ENCODE data around the gene ODAD3.
"Not testable (repeated sequence)": the region's sequence is repeated elsewhere in the genome, so short reads cannot be mapped to it uniquely, and the experiment has no call there.

ODAD3 gene

GRCh38 chr19:11408591-11408990, 26.3 kb downstream of the ODAD3 start:
- in situ Hi-C loops (cut with HindIII; ENCODE audit: low sequenced_read_pairs), result no loop called here

- in situ Hi-C loops (cut with HindIII; ENCODE audit: low sequenced_read_pairs), result not testable (repeated sequence)
Measured at GRCh38 chr19:11406703-11407236, 28.2 kb downstream of the ODAD3 start.

GRCh38 chr19:11405846-11406643, 28.9 kb downstream of the ODAD3 start:
- in situ Hi-C loops (cut with HindIII; ENCODE audit: low sequenced_read_pairs), result no loop called here

GRCh38 chr19:11404588-11405222, 30.2 kb downstream of the ODAD3 start:
- in situ Hi-C loops (cut with HindIII; ENCODE audit: low sequenced_read_pairs), result no loop called here

- in situ Hi-C loops (cut with HindIII; ENCODE audit: low sequenced_read_pairs), result no loop called here
Measured at GRCh38 chr19:11401808-11402543, 32.9 kb downstream of the ODAD3 start.

- in situ Hi-C loops (cut with HindIII; ENCODE audit: low sequenced_read_pairs), result no loop called here
Measured at GRCh38 chr19:11400798-11401197, 34.1 kb downstream of the ODAD3 start.

- in situ Hi-C loops (cut with HindIII; ENCODE audit: low sequenced_read_pairs), result no loop called here
Measured at GRCh38 chr19:11399667-11400066, 35.3 kb downstream of the ODAD3 start.

- in situ Hi-C loops (cut with HindIII; ENCODE audit: low sequenced_read_pairs), result no loop called here
Measured at GRCh38 chr19:11397089-11397610, 37.8 kb downstream of the ODAD3 start.

GRCh38 chr19:11390933-11391680, 43.8 kb downstream of the ODAD3 start:
- in situ Hi-C loops (cut with HindIII; ENCODE audit: low sequenced_read_pairs), result no loop called here

- in situ Hi-C loops (cut with HindIII; ENCODE audit: low sequenced_read_pairs), result no loop called here
Measured at GRCh38 chr19:11390359-11390758, 44.6 kb downstream of the ODAD3 start.

GRCh38 chr19:11387162-11388034, 47.5 kb downstream of the ODAD3 start:
- in situ Hi-C loops (cut with HindIII; ENCODE audit: low sequenced_read_pairs), result no loop called here

GRCh38 chr19:11384778-11385129, 50.2 kb downstream of the ODAD3 start:
- in situ Hi-C loops (cut with HindIII; ENCODE audit: low sequenced_read_pairs), result no loop called here

GRCh38 chr19:11383706-11384048, 51.2 kb downstream of the ODAD3 start:
- in situ Hi-C loops (cut with HindIII; ENCODE audit: low sequenced_read_pairs), result no loop called here

GRCh38 chr19:11382898-11383705, 51.8 kb downstream of the ODAD3 start:
- in situ Hi-C loops (cut with HindIII; ENCODE audit: low sequenced_read_pairs), result no loop called here

GRCh38 chr19:11380653-11381537, 54.0 kb downstream of the ODAD3 start:
- in situ Hi-C loops (cut with HindIII; ENCODE audit: low sequenced_read_pairs), result no loop called here

- in situ Hi-C loops (cut with HindIII; ENCODE audit: low sequenced_read_pairs), result no loop called here
Measured at GRCh38 chr19:11379857-11380350, 55.0 kb downstream of the ODAD3 start.

GRCh38 chr19:11379269-11379845, 55.6 kb downstream of the ODAD3 start:
- in situ Hi-C loops (cut with HindIII; ENCODE audit: low sequenced_read_pairs), result not testable (repeated sequence)

All from endothelial cell of hepatic sinusoid (primary cell).